Measurements from ENCODE around the gene FKBP8.

- TF ChIP-seq CTCF (conservative IDR thresholded peaks at IDR 0.05; ENCODE audit: low read depth, low read length) (no peak; the same call in 1 of the 2 replicates), EZH2phosphoT487 (IDR thresholded peaks at IDR 0.05; ENCODE audit: borderline replicate concordance, low read length) (no peak), EZH2 (IDR thresholded peaks at IDR 0.05; ENCODE audit: low read length, unreplicated experiment) (no peak)
Observed at GRCh38 chr19:18484992-18485391, 58.4 kb downstream of the FKBP8 start.

All from PC-3 (cell line).